ENCODE data around the gene PTGES. TPM values are rescaled to one million over a fixed set of nuclear protein-coding genes. Genes with fewer than 3 reads are reported as not detected.

PTGES gene
- total RNA-seq, 1 experiment from 2014 or later = 0.69 TPM

DNA sequence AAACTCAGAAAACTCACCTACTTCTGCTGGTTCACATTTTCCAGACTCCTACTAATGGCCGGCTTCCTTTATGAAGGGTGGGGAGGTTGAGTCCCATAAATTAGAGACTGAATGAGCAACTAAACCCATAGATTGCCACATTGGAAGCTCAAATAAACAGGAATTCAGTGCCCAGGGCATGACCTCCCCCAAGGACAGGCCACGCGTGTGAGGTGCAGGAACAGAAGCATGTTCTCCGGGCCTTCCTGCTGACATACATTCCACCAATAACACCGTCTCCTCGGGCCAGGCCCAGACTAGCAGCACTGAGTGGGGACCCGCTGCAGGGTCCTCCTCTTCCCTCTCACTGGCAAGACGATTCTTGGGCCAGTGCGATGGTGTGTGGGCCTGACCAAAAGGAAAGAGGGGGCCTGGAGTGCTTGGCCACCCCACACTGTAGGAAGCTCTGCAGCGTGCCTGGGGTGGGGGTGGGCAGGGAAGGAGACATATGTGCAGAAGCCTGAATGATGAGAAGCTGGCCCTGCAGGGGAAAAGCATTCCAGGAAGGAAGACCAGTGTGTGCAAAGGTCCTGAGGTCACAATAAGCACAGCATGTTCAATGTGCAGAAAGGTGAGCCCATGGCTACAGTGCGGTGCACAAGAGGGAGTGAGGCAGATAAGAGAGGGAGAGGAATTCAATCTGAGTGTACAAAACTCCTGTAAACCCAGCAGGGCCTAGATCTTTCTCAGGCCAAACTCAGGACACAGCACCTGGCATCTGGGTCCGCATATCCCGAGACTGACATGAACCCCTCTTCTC is 12.0 kb downstream of the PTGES start:
- no peak overlapping the region for H3K4me3 ChIP-seq (ENCODE audit: insufficient read depth, low read depth, low read length)
- DNase-seq = no peak
- no peaks in the 10 kb centered on the region for H3K36me3 ChIP-seq (replicated peaks; ENCODE audit: control insufficient read depth, insufficient read depth, low read length)
- no peaks in the 10 kb centered on the region for H3K27me3 ChIP-seq (ENCODE audit: control insufficient read depth, insufficient read depth, low read length)

DNA sequence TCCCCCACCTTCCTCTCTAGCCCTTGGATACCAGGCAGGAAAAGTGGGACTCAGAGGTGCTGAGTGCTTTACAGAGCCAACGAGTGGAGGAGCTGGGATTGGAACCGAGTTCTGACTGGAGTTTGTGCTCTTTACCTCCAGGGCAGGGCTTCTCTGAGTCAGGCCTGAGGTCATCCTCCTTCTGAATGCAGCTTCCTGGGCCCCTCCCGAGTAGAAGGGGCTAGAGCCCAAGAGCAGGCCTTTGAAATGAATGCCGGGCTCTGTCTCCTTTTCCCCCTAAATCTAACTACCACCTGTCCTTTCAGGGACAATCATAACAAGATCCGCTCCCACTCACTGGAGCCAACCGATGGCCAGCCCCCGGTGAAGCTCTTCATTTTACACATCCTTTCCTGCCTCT is 12.7 kb downstream of the PTGES start:
- H3K4me3 ChIP-seq (ENCODE audit: insufficient read depth, low read depth, low read length) = no peak overlapping the region
- DNase-seq = no peak
- H3K27me3 ChIP-seq (ENCODE audit: control insufficient read depth, insufficient read depth, low read length) = no peaks in the 10 kb centered on the region
- H3K36me3 ChIP-seq (replicated peaks; ENCODE audit: control insufficient read depth, insufficient read depth, low read length) = no peaks in the 10 kb centered on the region

DNA sequence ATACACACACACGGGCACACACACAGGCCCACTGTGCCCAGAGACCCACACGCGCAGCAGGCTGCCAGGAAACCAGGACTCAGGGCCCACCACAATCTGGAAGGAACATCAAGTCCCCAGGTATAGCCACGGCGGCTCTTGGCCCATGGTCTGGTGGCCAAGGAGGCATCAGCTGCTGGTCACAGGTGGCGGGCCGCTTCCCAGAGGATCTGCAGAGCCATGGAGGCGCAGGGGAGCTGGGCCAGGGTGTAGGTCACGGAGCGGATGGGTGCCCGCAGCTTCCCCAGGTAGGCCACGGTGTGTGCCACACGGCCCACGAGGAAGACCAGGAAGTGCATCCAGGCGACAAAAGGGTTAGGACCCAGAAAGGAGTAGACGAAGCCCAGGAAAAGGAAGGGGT is 13.4 kb downstream of the PTGES start:
- DNase-seq = no peak
- Histone ChIP-seq H3K27me3 (ENCODE audit: control insufficient read depth, insufficient read depth, low read length) (no peaks in the 10 kb centered on the region), H3K36me3 (replicated peaks; ENCODE audit: control insufficient read depth, insufficient read depth, low read length) (no peaks in the 10 kb centered on the region), H3K4me3 (ENCODE audit: insufficient read depth, low read depth, low read length) (no peak overlapping the region)

DNA sequence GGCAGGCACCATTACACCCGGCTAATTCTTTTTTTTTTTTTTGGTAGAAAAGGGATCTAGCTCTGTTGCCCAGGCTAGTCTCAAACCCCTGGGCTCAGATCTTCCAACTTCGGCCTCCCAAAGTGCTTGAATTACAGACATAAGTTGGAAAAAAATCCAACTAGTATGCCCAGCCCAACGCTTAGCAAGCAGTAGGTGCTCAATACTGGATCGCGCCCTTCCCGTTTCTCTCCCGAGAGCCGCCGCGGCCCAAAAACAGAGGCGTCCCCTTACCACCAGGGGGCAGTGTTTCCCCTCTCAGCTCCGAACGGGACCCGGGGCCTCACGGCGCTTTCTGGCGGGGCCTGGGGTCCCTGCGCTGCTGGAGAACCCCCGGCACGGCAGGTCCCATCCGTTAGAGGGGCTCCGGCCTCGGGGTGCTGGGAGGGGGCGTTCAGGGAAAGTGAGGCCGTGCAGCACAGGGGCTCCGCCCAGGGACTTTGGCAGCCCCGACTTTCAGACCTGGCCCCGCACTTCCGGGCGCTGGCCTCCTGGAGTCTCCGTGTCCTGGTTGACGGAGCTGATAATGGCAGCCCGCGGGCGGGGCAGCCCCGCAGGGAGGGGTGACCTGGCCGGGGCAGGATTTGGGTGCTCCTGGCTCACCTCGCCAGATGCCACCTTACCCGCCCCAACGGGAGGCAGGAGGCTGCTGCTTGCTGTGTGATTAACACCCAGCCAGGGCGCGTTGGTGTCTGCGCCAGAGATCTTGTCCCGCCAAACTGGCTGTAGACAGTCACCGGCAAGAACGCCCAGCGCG is 15.2 kb downstream of the PTGES start:
- no peaks in the 10 kb centered on the region for H3K27me3 ChIP-seq (ENCODE audit: control insufficient read depth, insufficient read depth, low read length)

DNA sequence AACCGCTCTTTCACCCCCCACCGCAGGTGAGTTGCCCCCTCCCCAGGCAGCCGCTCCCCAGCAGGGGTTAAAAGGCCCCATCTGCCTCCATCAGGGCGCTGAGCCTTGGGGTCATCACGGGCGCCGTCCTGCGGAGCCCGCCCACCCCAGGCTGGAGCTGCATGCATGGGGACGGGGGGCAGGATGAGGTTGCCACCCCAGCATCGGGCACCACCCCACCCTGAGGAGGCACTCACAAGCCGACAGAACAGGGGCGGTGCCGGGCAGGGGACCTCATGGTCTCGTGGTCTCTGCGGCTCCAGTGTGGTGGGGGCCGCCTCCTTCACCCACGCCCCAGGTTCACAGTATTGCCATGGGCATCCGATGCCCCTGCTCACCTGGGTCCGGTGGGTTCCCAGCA is 16.5 kb downstream of the PTGES start:
- no peak overlapping the region for H3K4me3 ChIP-seq (ENCODE audit: insufficient read depth, low read depth, low read length)
- H3K27me3 ChIP-seq (ENCODE audit: control insufficient read depth, insufficient read depth, low read length) = no peaks in the 10 kb centered on the region
- no peaks in the 10 kb centered on the region for H3K36me3 ChIP-seq (replicated peaks; ENCODE audit: control insufficient read depth, insufficient read depth, low read length)
- DNase-seq = peak; percentile 54

More for the DNA sequence above, 15.2 kb downstream of the PTGES start:
- H3K4me3 ChIP-seq (ENCODE audit: insufficient read depth, low read depth, low read length) = peak overlapping the region; percentile 56
- peak; percentile 96 for DNase-seq
- H3K36me3 ChIP-seq (replicated peaks; ENCODE audit: control insufficient read depth, insufficient read depth, low read length) = no peaks in the 10 kb centered on the region

DNA sequence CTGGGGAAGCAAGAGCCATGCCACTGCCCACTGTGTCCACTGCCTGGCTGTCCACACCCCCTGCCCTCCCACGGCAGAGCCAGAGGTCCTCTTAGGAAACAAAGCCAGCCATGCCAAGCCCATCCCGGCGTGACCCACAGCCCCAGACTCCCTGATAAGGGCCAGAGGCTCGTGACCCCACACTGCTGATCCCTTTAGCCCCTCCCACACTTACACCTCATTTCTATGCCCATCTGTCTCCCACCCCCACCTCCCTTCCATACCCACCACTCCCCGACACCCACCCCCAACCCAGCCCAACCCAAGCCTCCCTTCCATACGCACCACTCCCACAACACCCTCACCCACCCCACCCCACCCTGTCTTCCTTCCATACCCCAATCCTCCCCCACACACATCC is 17.3 kb downstream of the PTGES start:
- Histone ChIP-seq H3K4me3 (ENCODE audit: insufficient read depth, low read depth, low read length) (no peak overlapping the region), H3K36me3 (replicated peaks; ENCODE audit: control insufficient read depth, insufficient read depth, low read length) (no peaks in the 10 kb centered on the region), H3K27me3 (ENCODE audit: control insufficient read depth, insufficient read depth, low read length) (no peaks in the 10 kb centered on the region)
- DNase-seq = peak; percentile 47

DNA sequence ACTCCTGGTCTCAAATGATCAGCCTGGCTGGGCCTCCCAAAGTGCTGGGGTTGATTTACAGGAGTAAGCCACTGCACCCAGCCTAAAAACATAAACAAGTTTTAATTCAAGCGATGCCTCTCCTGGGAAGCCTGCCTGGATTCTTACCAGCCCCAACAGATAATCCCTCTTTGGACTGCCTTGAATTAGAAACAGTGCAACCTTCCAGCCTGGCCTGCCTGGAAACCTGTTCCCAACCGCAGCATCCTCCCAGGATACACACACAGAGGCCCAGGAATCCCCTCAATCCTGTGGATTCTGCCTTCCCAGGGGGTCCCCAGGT is 19.2 kb downstream of the PTGES start:
- DNase-seq = peak; percentile 46
- Histone ChIP-seq H3K27me3 (ENCODE audit: control insufficient read depth, insufficient read depth, low read length) (no peaks in the 10 kb centered on the region), H3K4me3 (ENCODE audit: insufficient read depth, low read depth, low read length) (no peak overlapping the region), H3K36me3 (replicated peaks; ENCODE audit: control insufficient read depth, insufficient read depth, low read length) (no peaks in the 10 kb centered on the region)

DNA sequence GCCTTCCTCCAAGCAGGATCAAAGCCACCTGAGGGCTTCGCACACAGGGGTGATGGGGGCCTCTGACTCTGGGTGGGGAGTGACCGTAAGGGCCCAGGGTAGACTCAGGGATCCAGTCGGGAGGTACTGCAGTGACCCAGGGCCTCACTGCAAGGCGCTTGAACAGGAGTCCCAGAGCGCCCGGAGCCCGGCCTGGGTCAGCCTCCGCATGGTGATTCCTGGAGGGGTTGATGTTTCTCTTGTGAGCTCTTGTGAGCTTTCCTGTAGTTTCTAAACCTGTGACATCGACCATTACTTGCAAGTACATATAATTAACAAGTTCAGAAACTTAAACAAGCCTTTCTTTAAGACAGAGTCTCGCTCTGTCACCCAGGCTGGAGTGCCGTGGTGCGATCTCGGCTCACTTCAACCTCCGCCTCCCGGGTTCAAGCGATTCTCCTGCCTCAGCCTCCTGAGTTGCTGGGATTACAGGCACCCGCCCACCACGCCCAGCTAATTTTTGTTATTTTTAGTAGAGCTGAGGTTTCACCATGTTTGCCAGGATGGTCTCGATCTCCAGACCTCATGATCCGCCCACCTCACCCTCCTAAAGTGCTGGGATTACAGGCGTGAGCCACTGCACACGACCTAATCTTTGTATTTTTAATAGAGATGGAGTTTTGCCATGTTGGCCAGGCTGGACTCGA is 19.8 kb downstream of the PTGES start:
- H3K27me3 ChIP-seq (ENCODE audit: control insufficient read depth, insufficient read depth, low read length) = no peaks in the 10 kb centered on the region
- peak; percentile 39 for DNase-seq
- no peak overlapping the region for H3K4me3 ChIP-seq (ENCODE audit: insufficient read depth, low read depth, low read length)
- no peaks in the 10 kb centered on the region for H3K36me3 ChIP-seq (replicated peaks; ENCODE audit: control insufficient read depth, insufficient read depth, low read length)

DNA sequence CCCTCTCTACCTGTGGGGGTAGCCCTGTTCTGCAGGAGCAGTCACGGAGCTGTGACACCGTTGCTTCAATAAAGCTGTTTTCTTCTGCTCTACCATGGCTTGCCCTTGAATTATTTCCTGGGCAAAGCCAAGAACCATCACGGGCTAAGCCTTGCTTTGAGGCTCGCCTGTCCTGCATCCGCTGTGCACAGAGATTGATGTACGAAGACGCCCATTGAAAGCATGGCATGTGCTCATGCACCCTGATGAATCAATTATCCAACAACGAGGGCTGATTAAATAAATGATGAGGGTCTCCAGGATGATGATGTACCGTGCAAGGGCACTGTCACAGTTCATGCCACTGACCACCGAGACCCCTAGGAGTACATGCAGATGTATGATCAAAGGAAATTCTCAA is 20.7 kb downstream of the PTGES start:
- DNase-seq = no peak
- H3K36me3 ChIP-seq (replicated peaks; ENCODE audit: control insufficient read depth, insufficient read depth, low read length) = no peaks in the 10 kb centered on the region
- no peaks in the 10 kb centered on the region for H3K27me3 ChIP-seq (ENCODE audit: control insufficient read depth, insufficient read depth, low read length)
- H3K4me3 ChIP-seq (ENCODE audit: insufficient read depth, low read depth, low read length) = no peak overlapping the region

DNA sequence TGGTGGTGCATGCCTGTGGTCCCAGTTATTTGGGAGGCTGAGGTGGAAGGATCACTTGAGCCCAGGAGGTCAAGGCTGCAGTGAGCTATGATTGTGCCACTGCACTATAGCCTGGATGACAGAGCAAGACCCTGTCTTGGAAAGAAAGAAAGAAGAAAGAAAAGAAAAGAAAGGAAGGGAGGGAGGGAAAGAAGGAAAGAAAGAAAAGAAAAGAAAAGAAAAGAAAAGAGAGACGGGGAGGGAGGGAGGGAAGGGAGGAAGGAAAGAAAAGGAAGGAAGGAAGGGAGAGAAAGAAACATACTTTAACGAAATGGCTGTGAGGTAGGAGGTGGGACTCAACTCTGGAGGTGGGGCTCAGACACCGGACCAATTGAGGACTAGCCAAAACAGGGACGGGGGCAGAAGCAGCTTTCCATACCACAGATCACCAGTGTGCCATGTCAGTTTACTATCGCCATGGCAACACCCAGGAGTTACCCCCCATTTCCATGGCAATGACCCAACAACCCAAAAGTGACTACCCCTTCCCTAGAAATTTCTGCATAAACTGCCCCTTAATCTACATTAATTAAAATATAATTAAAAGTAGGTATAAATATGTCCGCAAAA is 21.3 kb downstream of the PTGES start:
- DNase-seq = peak; percentile 55
- no peaks in the 10 kb centered on the region for H3K36me3 ChIP-seq (replicated peaks; ENCODE audit: control insufficient read depth, insufficient read depth, low read length)
- H3K4me3 ChIP-seq (ENCODE audit: insufficient read depth, low read depth, low read length) = no peak overlapping the region
- H3K27me3 ChIP-seq (ENCODE audit: control insufficient read depth, insufficient read depth, low read length) = no peaks in the 10 kb centered on the region

DNA sequence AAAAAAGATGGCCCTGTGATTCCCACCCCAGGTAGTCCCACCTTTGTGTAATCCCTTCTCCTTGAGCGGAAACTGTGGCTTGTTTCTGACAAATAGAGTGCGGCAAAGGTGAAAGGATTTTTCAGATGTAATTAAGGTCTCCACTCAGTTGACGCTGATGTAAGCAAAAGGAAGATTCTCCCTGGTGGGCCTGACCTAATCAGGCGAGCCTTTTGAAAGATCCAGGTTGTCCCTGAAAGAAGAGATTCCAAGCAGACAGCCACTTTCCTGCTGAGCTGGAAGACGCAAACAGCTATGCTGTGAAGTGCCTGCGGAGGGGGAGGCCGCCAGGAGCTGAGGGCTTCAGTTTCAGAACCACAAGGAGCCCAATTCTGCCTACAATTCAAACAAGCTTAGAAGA is 24.1 kb downstream of the PTGES start:
- no peaks in the 10 kb centered on the region for H3K36me3 ChIP-seq (replicated peaks; ENCODE audit: control insufficient read depth, insufficient read depth, low read length)
- H3K27me3 ChIP-seq (ENCODE audit: control insufficient read depth, insufficient read depth, low read length) = no peaks in the 10 kb centered on the region
- H3K4me3 ChIP-seq (ENCODE audit: insufficient read depth, low read depth, low read length) = no peak overlapping the region
- no peak for DNase-seq

DNA sequence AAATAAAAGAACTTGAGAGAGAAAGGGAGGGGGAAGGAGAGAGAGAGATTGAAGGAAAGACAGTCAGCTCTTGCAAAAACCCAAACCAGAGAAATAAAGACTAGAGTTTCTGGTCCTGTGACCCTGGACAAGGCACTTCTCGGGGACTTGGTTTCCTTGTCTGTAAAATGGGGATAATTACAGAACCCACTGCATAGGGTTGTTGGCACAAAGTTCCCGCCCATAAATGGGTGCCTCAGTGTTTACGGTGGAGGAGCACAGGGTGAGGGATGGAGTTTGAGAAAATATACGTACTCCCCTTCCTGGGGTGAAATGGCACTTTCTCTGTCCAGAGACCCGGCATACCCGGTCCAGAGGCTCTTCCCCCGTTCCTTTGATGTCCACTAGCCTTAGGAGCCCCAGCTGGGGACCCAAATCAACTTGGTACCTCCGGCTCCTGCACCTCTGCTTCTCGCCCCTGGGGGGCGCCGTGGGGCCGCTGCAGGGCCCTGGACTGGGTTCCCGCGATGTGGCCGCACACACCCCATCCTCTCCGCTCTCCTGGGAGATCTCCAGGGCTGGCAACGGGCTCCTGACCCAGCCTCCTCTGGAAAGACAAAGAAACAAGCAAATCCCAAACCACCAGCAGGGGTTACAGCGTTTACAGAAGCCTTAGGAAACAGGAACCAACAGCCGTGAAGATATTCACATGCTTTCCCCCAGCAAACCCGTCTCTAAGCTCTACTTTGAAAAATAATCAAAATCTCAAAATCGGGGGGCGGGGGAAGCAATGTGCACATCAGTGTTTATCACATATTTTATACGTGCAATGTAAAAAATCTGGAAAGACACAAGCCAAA is 26.3 kb downstream of the PTGES start:
- DNase-seq = peak; percentile 98
- Histone ChIP-seq H3K36me3 (replicated peaks; ENCODE audit: control insufficient read depth, insufficient read depth, low read length) (no peaks in the 10 kb centered on the region), H3K4me3 (ENCODE audit: insufficient read depth, low read depth, low read length) (no peak overlapping the region), H3K27me3 (ENCODE audit: control insufficient read depth, insufficient read depth, low read length) (no peaks in the 10 kb centered on the region)

DNA sequence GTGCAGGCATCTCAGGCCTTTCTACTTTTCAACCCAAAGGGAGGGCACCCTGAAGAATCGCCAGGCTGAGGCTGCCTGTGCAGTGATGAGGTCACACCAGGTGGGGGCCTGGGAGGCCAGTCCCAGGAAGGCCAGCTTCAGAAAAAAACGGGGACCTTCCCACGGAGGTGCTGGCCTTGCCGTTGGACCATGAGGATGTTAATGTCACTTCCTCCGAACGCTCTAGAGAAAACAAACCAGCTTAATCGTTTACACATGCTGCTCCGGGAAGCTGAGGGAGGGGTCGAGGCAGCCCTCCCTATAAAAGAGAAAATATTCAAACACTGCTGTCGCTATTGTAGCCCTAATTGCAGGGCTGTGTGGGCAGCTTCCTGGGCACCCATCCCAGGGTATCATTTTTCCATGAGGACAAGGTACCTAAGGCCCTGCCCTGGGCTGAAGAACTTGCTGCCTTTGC is 27.0 kb downstream of the PTGES start:
- H3K36me3 ChIP-seq (replicated peaks; ENCODE audit: control insufficient read depth, insufficient read depth, low read length) = no peaks in the 10 kb centered on the region
- H3K4me3 ChIP-seq (ENCODE audit: insufficient read depth, low read depth, low read length) = no peak overlapping the region
- DNase-seq = no peak
- no peaks in the 10 kb centered on the region for H3K27me3 ChIP-seq (ENCODE audit: control insufficient read depth, insufficient read depth, low read length)
